Measurements from ENCODE around the gene P2RY2. TPM values are rescaled to one million over a fixed set of nuclear protein-coding genes. Genes with fewer than 3 reads are reported as not detected.

The P2RY2 gene
- total and polyA plus RNA-seq, 2 donors (not counting 1 experiment from before 2014, with no cell fraction given) = 0.05 to 0.17 TPM

- H3K9ac ChIP-seq (ENCODE audit: insufficient read depth, low read length) = no peak overlapping the region
- no peaks in the 10 kb centered on the region for H3K79me2 ChIP-seq (ENCODE audit: control insufficient read depth, insufficient read depth, low read length)
- H3K4me2 ChIP-seq (ENCODE audit: extremely low read depth, insufficient read depth, low read length) = no peak overlapping the region
- H2AFZ ChIP-seq (ENCODE audit: low read length) = no peak overlapping the region
- no peaks in the 10 kb centered on the region for H3K9me3 ChIP-seq (ENCODE audit: control insufficient read depth, insufficient read depth, low read depth, low read length)
- H4K20me1 ChIP-seq (ENCODE audit: control insufficient read depth, extremely low read depth, insufficient read depth, low read length) = no peaks in the 10 kb centered on the region
- TF ChIP-seq CTCF (conservative IDR thresholded peaks at IDR 0.05 in 1 of 2, IDR thresholded peaks at IDR 0.05 in 1 of 2; ENCODE audit: low read depth in 1 of 2, low read length in 2 of 2) (no peak), EZH2 (IDR thresholded peaks at IDR 0.05; ENCODE audit: low read length, missing control alignments) (no peak)
- H3K4me3 ChIP-seq (replicated peaks in 1 of 4; ENCODE audit: control extremely low read depth in 1 of 4, insufficient read depth in 1 of 4, low read depth in 3 of 4, low read length in 4 of 4) = no peak overlapping the region
- H3K27me3 ChIP-seq (ENCODE audit: control insufficient read depth, insufficient read depth, low read length) = peaks cover 2% of the 10 kb centered on the region
- H3K27ac ChIP-seq (ENCODE audit: insufficient read depth, low read length) = no peak overlapping the region
- H3K4me1 ChIP-seq (ENCODE audit: control insufficient read depth, extremely low read depth, insufficient read depth, low read length) = peaks cover 5% of the 10 kb centered on the region
- no peaks in the 10 kb centered on the region for H3K36me3 ChIP-seq (ENCODE audit: control insufficient read depth, insufficient read depth, low read length)
- DNase-seq (ENCODE audit: low read depth in 2 of 2) = no peak
These were observed 28.1 kb upstream of the P2RY2 start for GRCh38 chr11:73189723-73190556.

- Histone ChIP-seq H3K4me3 (replicated peaks in 1 of 4; ENCODE audit: control extremely low read depth in 1 of 4, insufficient read depth in 1 of 4, low read depth in 3 of 4, low read length in 4 of 4) (no peak overlapping the region), H3K9me3 (ENCODE audit: control insufficient read depth, insufficient read depth, low read depth, low read length) (no peaks in the 10 kb centered on the region), H3K9ac (ENCODE audit: insufficient read depth, low read length) (no peak overlapping the region), H3K27me3 (ENCODE audit: control insufficient read depth, insufficient read depth, low read length) (peaks cover 6% of the 10 kb centered on the region), H3K4me1 (ENCODE audit: control insufficient read depth, extremely low read depth, insufficient read depth, low read length) (peaks cover 4% of the 10 kb centered on the region), H3K27ac (ENCODE audit: insufficient read depth, low read length) (no peak overlapping the region), H4K20me1 (ENCODE audit: control insufficient read depth, extremely low read depth, insufficient read depth, low read length) (no peaks in the 10 kb centered on the region), H3K36me3 (ENCODE audit: control insufficient read depth, insufficient read depth, low read length) (no peaks in the 10 kb centered on the region), H2AFZ (ENCODE audit: low read length) (no peak overlapping the region), H3K79me2 (ENCODE audit: control insufficient read depth, insufficient read depth, low read length) (no peaks in the 10 kb centered on the region), H3K4me2 (ENCODE audit: extremely low read depth, insufficient read depth, low read length) (no peak overlapping the region)
- TF ChIP-seq CTCF (conservative IDR thresholded peaks at IDR 0.05 in 1 of 2, IDR thresholded peaks at IDR 0.05 in 1 of 2; ENCODE audit: low read depth in 1 of 2, low read length in 2 of 2) (no peak), EZH2 (IDR thresholded peaks at IDR 0.05; ENCODE audit: low read length, missing control alignments) (no peak)
- DNase-seq (ENCODE audit: low read depth in 2 of 2) = no peak
These were observed 27.6 kb upstream of the P2RY2 start for GRCh38 chr11:73190557-73190885.

GRCh38 chr11:73191151-73191550 is 26.9 kb upstream of the P2RY2 start:
- H3K27ac ChIP-seq (ENCODE audit: insufficient read depth, low read length) = no peak overlapping the region
- TF ChIP-seq EZH2 (IDR thresholded peaks at IDR 0.05; ENCODE audit: low read length, missing control alignments) = no peak
- H3K9ac ChIP-seq (ENCODE audit: insufficient read depth, low read length) = no peak overlapping the region
- H3K27me3 ChIP-seq (ENCODE audit: control insufficient read depth, insufficient read depth, low read length) = peaks cover 8% of the 10 kb centered on the region
- no peaks in the 10 kb centered on the region for H3K4me1 ChIP-seq (ENCODE audit: control insufficient read depth, extremely low read depth, insufficient read depth, low read length)
- no peak overlapping the region for H3K4me2 ChIP-seq (ENCODE audit: extremely low read depth, insufficient read depth, low read length)
- H3K9me3 ChIP-seq (ENCODE audit: control insufficient read depth, insufficient read depth, low read depth, low read length) = no peaks in the 10 kb centered on the region
- H4K20me1 ChIP-seq (ENCODE audit: control insufficient read depth, extremely low read depth, insufficient read depth, low read length) = no peaks in the 10 kb centered on the region
- no peaks in the 10 kb centered on the region for H3K36me3 ChIP-seq (ENCODE audit: control insufficient read depth, insufficient read depth, low read length)
- H3K79me2 ChIP-seq (ENCODE audit: control insufficient read depth, insufficient read depth, low read length) = no peaks in the 10 kb centered on the region
- no peak overlapping the region for H3K4me3 ChIP-seq (replicated peaks in 1 of 4; ENCODE audit: control extremely low read depth in 1 of 4, insufficient read depth in 1 of 4, low read depth in 3 of 4, low read length in 4 of 4)
- no peak for DNase-seq (ENCODE audit: low read depth in 2 of 2)
- no peak overlapping the region for H2AFZ ChIP-seq (ENCODE audit: low read length)
